Cardiac fibroblast (primary cell): ENCODE results near the gene GMPPA.

Source experiments
- DNase-seq, 2 donors: peaks; one replicate each; pipeline versions ENCODE4 v3.0.0 to v3.0.0-alpha.2; 2010; ENCODE audit warnings: low read depth in 2 of 2
- H3K4me3 ChIP-seq, 2 donors: replicated peaks in 1 of 2; 1 replicate in 1 of 2; 2 replicates in 1 of 2; pipeline ENCODE4 v1.5.1; 2011; ENCODE audit warnings: low read depth in 2 of 2, low read length in 2 of 2, mild to moderate bottlenecking in 2 of 2, moderate library complexity in 1 of 2
- TF ChIP-seq, protein P1 (sequence below): IDR thresholded peaks from one replicate; pipeline ENCODE4 v1.5.1; 2011; ENCODE audit warnings: low read depth, mild to moderate bottlenecking, low read length, inconsistent platforms

Gene GMPPA

GRCh38 chr2:219468410-219469185 lies 30.1 kb upstream of the GMPPA start:
- H3K4me3 ChIP-seq, result no peak overlapping the region
- DNase-seq, result no peak
- TF ChIP-seq, protein P1, sequence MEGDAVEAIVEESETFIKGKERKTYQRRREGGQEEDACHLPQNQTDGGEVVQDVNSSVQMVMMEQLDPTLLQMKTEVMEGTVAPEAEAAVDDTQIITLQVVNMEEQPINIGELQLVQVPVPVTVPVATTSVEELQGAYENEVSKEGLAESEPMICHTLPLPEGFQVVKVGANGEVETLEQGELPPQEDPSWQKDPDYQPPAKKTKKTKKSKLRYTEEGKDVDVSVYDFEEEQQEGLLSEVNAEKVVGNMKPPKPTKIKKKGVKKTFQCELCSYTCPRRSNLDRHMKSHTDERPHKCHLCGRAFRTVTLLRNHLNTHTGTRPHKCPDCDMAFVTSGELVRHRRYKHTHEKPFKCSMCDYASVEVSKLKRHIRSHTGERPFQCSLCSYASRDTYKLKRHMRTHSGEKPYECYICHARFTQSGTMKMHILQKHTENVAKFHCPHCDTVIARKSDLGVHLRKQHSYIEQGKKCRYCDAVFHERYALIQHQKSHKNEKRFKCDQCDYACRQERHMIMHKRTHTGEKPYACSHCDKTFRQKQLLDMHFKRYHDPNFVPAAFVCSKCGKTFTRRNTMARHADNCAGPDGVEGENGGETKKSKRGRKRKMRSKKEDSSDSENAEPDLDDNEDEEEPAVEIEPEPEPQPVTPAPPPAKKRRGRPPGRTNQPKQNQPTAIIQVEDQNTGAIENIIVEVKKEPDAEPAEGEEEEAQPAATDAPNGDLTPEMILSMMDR, result no peak

GRCh38 chr2:219469186-219469724 lies 29.4 kb upstream of the GMPPA start:
- TF ChIP-seq, protein P1, result no peak
- peak; percentile 49 to 64 for DNase-seq
- H3K4me3 ChIP-seq, result no peak overlapping the region

DNA sequence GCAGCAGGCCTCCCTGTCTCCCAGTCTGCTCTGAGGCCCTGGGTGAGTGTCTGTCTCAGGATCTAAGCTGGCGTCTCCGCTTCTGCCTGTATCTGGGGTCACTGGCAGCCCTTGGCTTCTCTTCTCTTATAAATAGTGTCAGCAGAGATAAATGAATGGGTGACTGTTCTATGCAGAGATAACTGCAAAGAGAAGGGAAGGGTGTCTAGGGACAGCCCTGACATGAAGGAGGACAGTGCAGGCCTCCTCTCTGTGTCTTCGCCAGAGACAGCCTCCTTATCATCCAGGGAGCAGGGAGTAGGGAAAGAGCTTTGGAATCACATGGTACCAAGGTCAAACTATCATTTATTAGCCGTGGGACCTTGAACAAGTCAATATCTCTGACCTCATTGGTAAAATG lies 28.3 kb upstream of the GMPPA start:
- TF ChIP-seq, protein P1, result no peak
- DNase-seq, result no peak
- H3K4me3 ChIP-seq, result no peak overlapping the region

DNA sequence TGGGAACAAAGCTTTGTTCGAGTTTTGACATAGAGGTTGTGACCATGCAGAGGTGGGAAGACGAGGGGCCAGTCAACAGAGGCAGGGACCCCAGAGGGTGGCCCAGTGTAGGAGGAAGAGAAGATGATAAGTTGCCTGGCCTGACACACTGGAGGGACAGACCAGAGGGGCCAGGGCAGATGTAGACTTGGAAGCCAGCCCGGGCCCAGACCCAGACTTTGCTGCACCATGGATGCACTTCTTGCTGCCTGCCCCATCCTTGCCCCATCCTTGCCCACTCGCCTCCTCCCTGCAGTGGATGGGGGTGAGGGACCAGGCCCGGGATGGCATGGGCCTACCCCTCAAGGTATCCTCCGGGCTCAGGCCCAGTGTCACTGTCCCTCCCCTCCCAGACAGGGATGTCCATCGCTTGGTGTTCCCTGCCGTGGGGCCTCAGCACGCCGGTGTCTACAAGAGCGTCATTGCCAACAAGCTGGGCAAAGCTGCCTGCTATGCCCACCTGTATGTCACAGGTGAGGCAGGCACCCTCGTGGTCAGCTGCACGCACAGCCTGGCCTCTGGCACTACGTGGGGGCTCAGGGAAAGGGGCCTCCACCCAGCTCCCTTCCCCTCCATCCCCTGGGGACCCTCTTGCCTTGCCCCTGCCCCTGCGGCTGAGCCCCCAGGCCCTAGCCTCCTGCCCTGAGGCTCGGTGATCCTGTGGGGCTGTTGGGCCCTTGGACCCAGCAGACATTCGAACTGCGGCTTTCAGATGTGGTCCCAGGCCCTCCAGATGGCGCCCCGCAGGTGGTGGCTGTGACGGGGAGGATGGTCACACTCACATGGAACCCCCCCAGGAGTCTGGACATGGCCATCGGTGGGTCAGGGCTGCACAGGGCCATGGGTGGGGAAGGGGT lies 27.0 kb upstream of the GMPPA start:
- no peak for DNase-seq
- H3K4me3 ChIP-seq, result no peak overlapping the region
- TF ChIP-seq, protein P1, result no peak

GRCh38 chr2:219472629-219473187 lies 26.0 kb upstream of the GMPPA start:
- TF ChIP-seq, protein P1, result no peak
- no peak for DNase-seq
- no peak overlapping the region for H3K4me3 ChIP-seq

DNA sequence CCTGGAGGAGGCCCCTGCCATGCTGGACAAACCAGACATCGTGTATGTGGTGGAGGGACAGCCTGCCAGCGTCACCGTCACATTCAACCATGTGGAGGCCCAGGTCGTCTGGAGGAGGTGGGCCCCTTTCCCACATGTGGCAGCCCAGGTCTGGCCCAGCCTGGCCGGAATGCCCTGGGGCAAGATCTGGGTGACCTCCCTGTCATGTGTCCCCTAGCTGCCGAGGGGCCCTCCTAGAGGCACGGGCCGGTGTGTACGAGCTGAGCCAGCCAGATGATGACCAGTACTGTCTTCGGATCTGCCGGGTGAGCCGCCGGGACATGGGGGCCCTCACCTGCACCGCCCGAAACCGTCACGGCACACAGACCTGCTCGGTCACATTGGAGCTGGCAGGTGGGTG lies 25.2 kb upstream of the GMPPA start:
- no peak overlapping the region for H3K4me3 ChIP-seq
- TF ChIP-seq, protein P1, result no peak
- no peak for DNase-seq
